ENCODE results near the gene PEPD.

GRCh38 chr19:33441277-33441699 is 80.3 kb downstream of the PEPD start:
- no peak for TF ChIP-seq CTCF (IDR thresholded peaks at IDR 0.05)
- no peak for TF ChIP-seq ZFX (IDR thresholded peaks at IDR 0.05; ENCODE audit: borderline replicate concordance)
